H1 (cell line): ENCODE measurements around the gene DNER. TPM values are rescaled to one million over a fixed set of nuclear protein-coding genes. Genes with fewer than 3 reads are reported as not detected.

Source experiments
- CTCF ChIA-PET: fragments of 300-600 bp; sonication (Branson Sonifier 250); formaldehyde crosslinking; loops from one replicate; lab custom pipeline; 2021; ENCODE audit not compliant: partially characterized antibody; lab: Charles Lee
- POLR2A ChIA-PET: fragments of 300-600 bp; sonication (Branson Sonifier 250); formaldehyde crosslinking; loops from one replicate; lab custom pipeline; 2021; ENCODE audit warnings: inconsistent platforms; ENCODE audit not compliant: partially characterized antibody; lab: Charles Lee
- DNase-seq, 2 experiments: peaks; one replicate each; pipeline versions ENCODE4 v3.0.0 to v3.0.0-alpha.2; 2010 to 2022; ENCODE audit warnings: low spot score in 2 of 2, low read depth in 1 of 2, mixed read lengths in 1 of 2
- FAIRE-seq: peaks from 2 replicates; lab custom pipeline; 2011; peaks lifted over from hg19 to GRCh38; lab: Jason Lieb, UNC
- H2AFZ ChIP-seq: 2 replicates; pipeline ENCODE4 v1.8.1; 2012; ENCODE audit warnings: low read length, inconsistent platforms
- H2AK5ac ChIP-seq: 2 replicates; pipeline ENCODE4 v1.6.1; 2013; ENCODE audit warnings: low read depth, low read length
- H2BK120ac ChIP-seq: replicated peaks from 2 replicates; pipeline ENCODE3; 2013; ENCODE audit warnings: low read depth, low read length, inconsistent platforms
- H2BK12ac ChIP-seq: 2 replicates; pipeline ENCODE4 v1.6.1; 2013; ENCODE audit warnings: low read depth, low read length
- H2BK15ac ChIP-seq: 2 replicates; pipeline ENCODE4 v1.6.1; 2013; ENCODE audit warnings: low read length
- H2BK20ac ChIP-seq: 2 replicates; pipeline ENCODE4 v1.6.1; 2013; ENCODE audit warnings: low read length
- H2BK5ac ChIP-seq: 2 replicates; pipeline ENCODE4 v1.6.1; 2013; ENCODE audit warnings: low read depth, low read length
- H3K14ac ChIP-seq: 2 replicates; pipeline ENCODE4 v1.6.1; 2013; ENCODE audit warnings: inconsistent platforms; ENCODE audit not compliant: insufficient read length
- H3K18ac ChIP-seq: 2 replicates; pipeline ENCODE4 v1.6.1; 2013; ENCODE audit warnings: low read length; ENCODE audit errors: extremely low read depth
- H3K23ac ChIP-seq: 2 replicates; pipeline ENCODE4 v1.6.1; 2013; ENCODE audit warnings: inconsistent platforms; ENCODE audit not compliant: insufficient read length
- H3K23me2 ChIP-seq: 2 replicates; pipeline ENCODE4 v1.6.1; 2013; ENCODE audit warnings: low read depth, low read length
- H3K27ac ChIP-seq: 2 replicates; pipeline ENCODE4 v1.6.1; 2011; ENCODE audit warnings: low read depth, low read length, inconsistent platforms
- H3K27me3 ChIP-seq, 4 experiments: replicated peaks in 1 of 4; 1 replicate in 1 of 4; 2 replicates in 3 of 4; pipeline versions ENCODE4 v1.6.1 to v1.8.1; 2011 to 2013; ENCODE audit warnings: low read length in 3 of 4, mild to moderate bottlenecking in 3 of 4, inconsistent platforms in 2 of 4, mixed read lengths in 2 of 4, moderate library complexity in 1 of 4; ENCODE audit not compliant: control insufficient read depth in 3 of 4, insufficient read depth in 3 of 4; ENCODE audit errors: extremely low read depth in 1 of 4
- H3K36me3 ChIP-seq, 4 experiments: 2 replicates each; pipeline versions ENCODE4 v1.6.1 to v1.8.1; 2011 to 2013; ENCODE audit warnings: mild to moderate bottlenecking in 4 of 4, low read length in 3 of 4, moderate library complexity in 2 of 4, control low read depth in 1 of 4, inconsistent platforms in 1 of 4; ENCODE audit not compliant: insufficient read depth in 4 of 4, control insufficient read depth in 2 of 4
- H3K4ac ChIP-seq: replicated peaks from 2 replicates; pipeline ENCODE3; 2013; ENCODE audit warnings: low read length, low read depth, mixed read lengths, inconsistent platforms; ENCODE audit not compliant: insufficient read length
- H3K4me1 ChIP-seq, 4 experiments: replicated peaks in 1 of 4; 1 replicate in 1 of 4; 2 replicates in 3 of 4; pipeline versions ENCODE4 v1.6.1 to v1.8.1; 2011 to 2013; ENCODE audit warnings: low read length in 3 of 4, inconsistent platforms in 2 of 4, mixed read lengths in 1 of 4; ENCODE audit not compliant: insufficient read depth in 4 of 4, control insufficient read depth in 3 of 4
- H3K4me2 ChIP-seq, 2 experiments: 2 replicates each; pipeline versions ENCODE4 v1.6.1 to v1.8.1; 2011 to 2013; ENCODE audit warnings: low read depth in 2 of 2, low read length in 2 of 2, control low read depth in 1 of 2, inconsistent platforms in 1 of 2, mild to moderate bottlenecking in 1 of 2; ENCODE audit not compliant: insufficient read depth in 1 of 2
- H3K4me3 ChIP-seq, 4 experiments: fragments of 200-600, 300-600 bp in 1 of 4; sonication (generic), shearing (Covaris generic), sonication (Bioruptor Twin) in 1 of 4; 2 replicates each; pipeline versions ENCODE4 v1.5.1 to v1.8.1; 2011 to 2016; ENCODE audit warnings: low read length in 4 of 4, low read depth in 3 of 4, control low read depth in 2 of 4, inconsistent platforms in 2 of 4, mild to moderate bottlenecking in 2 of 4, mixed read lengths in 1 of 4, moderate library complexity in 1 of 4; ENCODE audit not compliant: insufficient read depth in 2 of 4; ENCODE audit errors: extremely low read depth in 1 of 4
- H3K56ac ChIP-seq: replicated peaks from 2 replicates; pipeline ENCODE3; 2013; ENCODE audit warnings: low read depth, mild to moderate bottlenecking, mixed read lengths, low read length, inconsistent platforms; ENCODE audit not compliant: insufficient read length
- H3K79me1 ChIP-seq: 2 replicates; pipeline ENCODE4 v1.6.1; 2013; ENCODE audit warnings: low read depth, low read length, control low read depth
- H3K79me2 ChIP-seq, 2 experiments: 2 replicates each; pipeline versions ENCODE4 v1.6.1 to v1.8.1; 2012 to 2013; ENCODE audit warnings: low read length in 2 of 2, mild to moderate bottlenecking in 2 of 2, inconsistent platforms in 1 of 2; ENCODE audit not compliant: insufficient read depth in 2 of 2, control insufficient read depth in 1 of 2
- H3K9ac ChIP-seq, 4 experiments: replicated peaks in 1 of 4; 1 replicate in 1 of 4; 2 replicates in 3 of 4; pipeline versions ENCODE4 v1.6.1 to v1.8.1; 2011 to 2013; ENCODE audit warnings: low read depth in 3 of 4, low read length in 3 of 4, control low read depth in 2 of 4, mild to moderate bottlenecking in 2 of 4, moderate library complexity in 2 of 4, inconsistent platforms in 1 of 4; ENCODE audit errors: extremely low read depth in 1 of 4
- H3K9me3 ChIP-seq, 2 experiments: 2 replicates each; pipeline versions ENCODE4 v1.6.1 to v1.8.1; 2012 to 2013; ENCODE audit warnings: mild to moderate bottlenecking in 2 of 2, moderate library complexity in 2 of 2, control low read depth in 1 of 2, inconsistent platforms in 1 of 2, low read depth in 1 of 2, low read length in 1 of 2, mixed read lengths in 1 of 2; ENCODE audit not compliant: insufficient read depth in 2 of 2
- H4K20me1 ChIP-seq, 2 experiments: replicated peaks in 1 of 2; 2 replicates each; pipeline versions ENCODE3 to v1.8.1; 2011 to 2013; ENCODE audit warnings: inconsistent platforms in 2 of 2, low read length in 2 of 2, mild to moderate bottlenecking in 1 of 2; ENCODE audit not compliant: insufficient read depth in 2 of 2, control insufficient read depth in 1 of 2
- H4K5ac ChIP-seq: 2 replicates; pipeline ENCODE4 v1.6.1; 2013; ENCODE audit warnings: low read length, low read depth, mixed read lengths, inconsistent platforms; ENCODE audit not compliant: insufficient read length
- H4K8ac ChIP-seq: 2 replicates; pipeline ENCODE4 v1.8.0; 2013; ENCODE audit warnings: mild to moderate bottlenecking, moderate library complexity, low read length, inconsistent platforms; ENCODE audit not compliant: insufficient read depth; ENCODE audit errors: extremely low read depth
- H4K91ac ChIP-seq: replicated peaks from 2 replicates; pipeline ENCODE3; 2013; ENCODE audit warnings: low read length, mixed read lengths, inconsistent platforms; ENCODE audit not compliant: insufficient read length
- BACH1 ChIP-seq: IDR thresholded peaks from 2 replicates; pipeline ENCODE4 v1.6.1; 2012; ENCODE audit warnings: low read length, improper control_type of control experiment
- CBX8 ChIP-seq: fragments of 300-800, 300-1000 bp; sonication (generic); IDR thresholded peaks from 2 replicates; pipeline ENCODE4 v1.7.1; 2016; ENCODE audit warnings: low read depth, low read length, borderline replicate concordance
- CREB1 ChIP-seq: IDR thresholded peaks from 2 replicates; pipeline ENCODE4 v1.6.1; 2012; ENCODE audit warnings: inconsistent platforms
- SP1 ChIP-seq: IDR thresholded peaks from 2 replicates; pipeline ENCODE4 v1.6.1; 2011; ENCODE audit warnings: low read depth, low read length
- SRF ChIP-seq: IDR thresholded peaks from 2 replicates; pipeline ENCODE4 v1.6.1; 2011; ENCODE audit warnings: mild to moderate bottlenecking, low read depth, low read length, moderate library complexity
- TBP ChIP-seq: IDR thresholded peaks from 2 replicates; pipeline ENCODE4 v1.6.1; 2011; ENCODE audit warnings: low read depth, low read length, improper control_type of control experiment
- TCF12 ChIP-seq: IDR thresholded peaks from 2 replicates; pipeline ENCODE4 v1.6.1; 2011; ENCODE audit warnings: low read depth, mild to moderate bottlenecking, low read length
- USF2 ChIP-seq: IDR thresholded peaks from 2 replicates; pipeline ENCODE4 v1.6.1; 2011; ENCODE audit warnings: low read length, improper control_type of control experiment
- whole genome bisulfite sequencing, 2 experiments: shearing (Covaris generic) in 1 of 2; methylation state at CpG; one replicate each; pipeline versions ENCODE4 v1.1.6 to v1.1.7; 2013 to 2015; ENCODE audit warnings: low lambda C conversion rate in 2 of 2, mixed read lengths in 2 of 2, inconsistent platforms in 1 of 2, low coverage in 1 of 2, missing lambda C conversion rate in 1 of 2; ENCODE audit not compliant: insufficient replicate concordance in 2 of 2, insufficient coverage in 1 of 2, insufficient read length in 1 of 2; ENCODE audit errors: extremely low coverage in 1 of 2, missing lambda C conversion rate in 1 of 2; 5-methylcytosine and 5-hydroxymethylcytosine counted together
- polyA plus RNA-seq, 7 experiments: library from polyadenylated mRNA; depleted of rRNA in 3 of 7; stranded (reverse) in 5 of 7; unstranded in 2 of 7; fragments of >200 nt in 5 of 7; fragments of 200-250 nt in 2 of 7; gene quantifications; 1 replicate in 5 of 7; 2 replicates in 1 of 7; 4 replicates in 1 of 7; pipeline versions ENCODE4 v1.2.1 to v1.2.3, GENCODE V29; 2011 to 2013; ENCODE audit warnings: missing spikeins in 2 of 7, mixed read lengths in 2 of 7
- total RNA-seq: library from RNA; stranded (reverse); fragmentation: NEBNext Ultra II Directional; extraction: Animal tissue kit (Norgen Biotek cat#: 25700); gene quantifications from 2 replicates; pipeline ENCODE4 v1.2.1, GENCODE V29; 2021

Gene DNER
- total and polyA plus RNA-seq, 2 of the 8 experiments (the other 6 are each of a cell fraction or from before 2014, with no cell fraction given): 6.8 to 16.3 TPM

GRCh38 chr2:229553091-229553490 is 161.3 kb downstream of the DNER start:
- no peak for FAIRE-seq
- H3K4me2 ChIP-seq: no peak overlapping the region
- H2BK15ac ChIP-seq: no peak overlapping the region
- POLR2A ChIA-PET: no interaction called here
- no peaks in the 10 kb centered on the region for H3K9me3 ChIP-seq
- H3K23me2 ChIP-seq: no peaks in the 10 kb centered on the region
- no peaks in the 10 kb centered on the region for H3K27me3 ChIP-seq
- 93% methylated on average over 1 of the region's 1 CpG; no CpG with 5 or more reads in 1 of the 2 experiments for WGBS, 2 experiments
- no peak overlapping the region for H3K4ac ChIP-seq
- no peak for DNase-seq
- H4K20me1 ChIP-seq: no peaks in the 10 kb centered on the region
- no peak overlapping the region for H2AK5ac ChIP-seq
- no peak overlapping the region for H2BK120ac ChIP-seq
- no peak overlapping the region for H3K23ac ChIP-seq
- no peaks in the 10 kb centered on the region for H3K79me1 ChIP-seq
- H4K5ac ChIP-seq: no peak overlapping the region
- no peaks in the 10 kb centered on the region for H3K36me3 ChIP-seq
- H2BK12ac ChIP-seq: no peak overlapping the region
- no peaks in the 10 kb centered on the region for H3K79me2 ChIP-seq
- no peak overlapping the region for H4K8ac ChIP-seq
- no peak overlapping the region for H2AFZ ChIP-seq
- H3K14ac ChIP-seq: no peak overlapping the region
- no peak overlapping the region for H2BK20ac ChIP-seq
- no peak overlapping the region for H4K91ac ChIP-seq
- H3K4me1 ChIP-seq: no peaks in the 10 kb centered on the region
- no peak overlapping the region for H3K56ac ChIP-seq
- no peak overlapping the region for H3K27ac ChIP-seq
- no peak overlapping the region for H3K9ac ChIP-seq
- CTCF ChIA-PET: no interaction called here
- H2BK5ac ChIP-seq: no peak overlapping the region
- no peak overlapping the region for H3K4me3 ChIP-seq
- no peak overlapping the region for H3K18ac ChIP-seq
- TF ChIP-seq BACH1 (no peak), SP1 (no peak), USF2 (no peak), TBP (no peak), TCF12 (no peak), SRF (no peak), CBX8 (no peak), CREB1 (no peak)
